HG03571 (cell line): ENCODE data around the gene FUT7.
A peak's percentile ranks its signal among the peaks of the same experiment; 100 is the strongest.

Experiments used
- ATAC-seq: cut with Tn5 transposase; IDR thresholded peaks from one replicate; pipeline ENCODE4 v1.9.1; 2021; ENCODE audit not compliant: unreplicated experiment

Gene FUT7

DNA sequence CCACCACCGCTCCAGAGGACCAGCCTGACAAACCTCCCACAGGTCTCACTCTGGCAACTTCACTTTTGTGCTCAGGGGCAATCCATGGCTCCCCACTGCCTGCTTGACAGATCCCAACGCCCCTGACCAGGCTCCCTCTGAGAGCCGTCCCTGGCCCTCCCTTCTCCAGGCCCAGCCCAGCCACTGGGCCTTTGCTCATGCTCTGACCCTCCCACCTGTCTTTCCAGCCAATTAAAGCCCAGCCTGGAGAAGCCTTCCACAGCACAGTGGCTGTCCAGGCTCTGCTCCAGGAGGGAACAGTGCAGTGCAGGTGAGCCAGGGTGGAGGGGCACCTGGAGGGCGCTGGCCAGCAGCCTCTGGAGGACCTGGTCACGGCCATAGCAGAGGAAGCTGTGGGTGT lies 18.7 kb upstream of the FUT7 start:
- ATAC-seq: no peak

DNA sequence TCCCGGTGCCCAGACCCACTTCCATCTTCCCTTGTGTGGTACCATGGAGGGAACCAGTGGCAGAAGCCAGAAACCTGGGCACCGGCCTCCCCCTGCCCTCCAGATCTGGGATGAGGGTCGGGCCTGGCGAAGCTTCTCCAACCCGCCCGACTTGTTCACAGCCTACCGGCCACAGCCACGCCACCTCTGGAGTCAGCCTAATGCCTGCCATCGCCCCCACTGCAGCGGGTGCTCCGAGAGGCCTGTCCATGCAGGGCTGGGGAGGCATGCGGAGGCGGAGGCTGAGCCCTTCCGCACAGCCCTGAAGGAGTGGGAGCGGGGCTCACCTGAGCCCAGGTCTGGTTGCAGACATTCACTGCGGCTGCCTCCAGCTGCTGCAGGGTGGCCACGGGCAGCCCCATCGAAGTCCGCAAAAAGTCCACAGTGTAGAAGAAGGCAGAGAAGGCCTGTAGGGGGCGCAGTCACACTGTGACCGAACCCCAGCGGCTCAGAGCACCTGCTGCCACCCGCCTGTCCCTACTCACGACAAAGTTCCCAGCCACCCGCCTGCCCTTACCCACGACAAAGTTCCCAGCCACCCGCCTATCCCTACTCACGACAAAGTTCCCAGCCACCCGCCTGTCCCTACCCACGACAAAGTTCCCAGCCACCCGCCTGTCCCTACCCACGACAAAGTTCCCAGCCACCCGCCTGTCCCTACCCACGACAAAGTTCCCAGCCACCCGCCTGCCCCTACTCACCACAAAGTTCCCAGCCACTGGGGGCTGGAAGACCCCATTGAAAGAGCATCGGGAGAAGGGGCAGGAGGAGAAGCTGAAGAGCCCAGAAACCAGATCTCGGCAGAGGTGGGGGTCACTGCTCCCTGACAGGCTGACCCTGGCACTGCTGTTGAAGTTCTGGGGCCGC lies 17.9 kb upstream of the FUT7 start:
- no peak for ATAC-seq

DNA sequence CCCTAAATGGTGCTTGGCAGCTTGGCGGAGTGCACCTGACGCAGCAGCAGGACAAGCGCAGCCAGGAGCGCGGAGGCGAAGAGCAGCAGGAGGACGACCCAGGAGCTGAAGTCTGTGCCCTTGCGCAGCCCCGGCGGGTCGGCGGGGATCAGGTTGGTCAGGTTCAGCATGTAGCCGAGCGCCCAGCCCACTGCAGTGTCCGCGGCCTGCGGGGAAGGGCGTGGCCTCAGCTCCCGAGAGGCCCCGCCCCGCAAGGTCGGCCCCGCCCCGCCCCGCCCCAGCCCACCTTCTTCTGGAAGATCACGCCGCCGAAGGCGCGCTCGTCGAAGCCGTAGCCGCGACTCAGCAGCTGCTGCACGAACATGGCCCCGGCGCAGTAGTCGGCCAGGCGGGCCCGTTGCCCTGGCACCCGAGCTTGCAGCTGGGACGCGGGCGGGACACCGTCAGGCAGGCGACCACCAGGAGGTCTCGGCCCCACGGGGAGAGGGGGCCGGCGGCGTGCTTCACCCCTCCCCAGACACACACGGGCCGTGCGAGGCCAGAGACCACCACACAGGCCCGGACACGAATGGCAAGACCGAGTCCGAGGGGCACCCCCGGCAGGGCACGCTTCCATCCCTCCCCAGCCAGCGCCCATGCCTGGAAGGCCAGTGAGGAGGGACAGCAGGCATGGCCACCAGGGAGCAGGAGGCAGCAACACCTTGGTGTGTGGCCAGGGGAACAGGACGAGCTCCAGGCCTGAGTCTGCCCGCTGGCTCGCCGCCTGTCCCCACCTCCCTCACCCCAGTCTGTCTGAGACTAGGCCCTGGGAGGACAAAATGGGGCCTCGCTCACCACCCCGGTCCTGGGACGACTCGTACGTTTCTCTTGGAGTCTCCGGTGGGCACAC lies 17.0 kb upstream of the FUT7 start:
- no peak for ATAC-seq

DNA sequence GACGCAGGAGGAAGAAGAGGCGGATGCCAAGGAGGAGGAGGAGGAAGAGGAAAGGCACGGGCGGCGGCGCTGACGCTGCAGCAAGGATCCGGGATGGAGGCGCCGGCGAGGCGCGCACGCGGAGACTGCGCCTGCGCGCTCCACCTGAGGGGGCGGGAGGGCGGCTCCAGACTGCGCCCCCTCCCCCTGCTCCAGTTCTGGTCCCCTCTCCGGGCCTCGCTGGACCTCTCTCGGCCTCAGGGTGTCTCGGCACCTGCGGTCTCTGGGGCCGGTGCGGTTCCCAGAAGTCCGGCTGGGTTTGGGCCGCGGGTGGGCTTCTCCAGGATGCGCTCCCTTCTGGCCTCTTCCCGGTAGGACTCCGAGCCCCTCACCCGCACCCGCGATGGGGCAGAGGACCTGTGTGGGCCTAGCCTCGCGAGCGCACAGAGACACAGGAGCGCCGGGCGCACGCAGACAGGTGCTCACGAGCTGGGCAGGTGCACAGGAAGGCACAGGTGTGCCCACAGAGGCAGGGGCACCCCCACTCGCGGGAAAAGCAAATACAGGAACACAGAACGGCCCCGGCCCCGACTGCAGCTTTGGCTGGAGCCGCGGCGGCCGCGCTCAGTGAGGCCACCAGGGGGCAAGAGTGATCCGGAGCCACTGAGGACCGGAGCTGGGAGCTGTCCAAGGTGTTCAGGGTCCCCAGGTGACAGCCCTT lies 14.3 kb upstream of the FUT7 start, which contains the start of gene NPDC1:
Gene NPDC1 (minus strand): TSS at position 90 of the 700 bp plus-strand sequence. CDS start 188 bp downstream, outside the sequence.
- no peak for ATAC-seq

DNA sequence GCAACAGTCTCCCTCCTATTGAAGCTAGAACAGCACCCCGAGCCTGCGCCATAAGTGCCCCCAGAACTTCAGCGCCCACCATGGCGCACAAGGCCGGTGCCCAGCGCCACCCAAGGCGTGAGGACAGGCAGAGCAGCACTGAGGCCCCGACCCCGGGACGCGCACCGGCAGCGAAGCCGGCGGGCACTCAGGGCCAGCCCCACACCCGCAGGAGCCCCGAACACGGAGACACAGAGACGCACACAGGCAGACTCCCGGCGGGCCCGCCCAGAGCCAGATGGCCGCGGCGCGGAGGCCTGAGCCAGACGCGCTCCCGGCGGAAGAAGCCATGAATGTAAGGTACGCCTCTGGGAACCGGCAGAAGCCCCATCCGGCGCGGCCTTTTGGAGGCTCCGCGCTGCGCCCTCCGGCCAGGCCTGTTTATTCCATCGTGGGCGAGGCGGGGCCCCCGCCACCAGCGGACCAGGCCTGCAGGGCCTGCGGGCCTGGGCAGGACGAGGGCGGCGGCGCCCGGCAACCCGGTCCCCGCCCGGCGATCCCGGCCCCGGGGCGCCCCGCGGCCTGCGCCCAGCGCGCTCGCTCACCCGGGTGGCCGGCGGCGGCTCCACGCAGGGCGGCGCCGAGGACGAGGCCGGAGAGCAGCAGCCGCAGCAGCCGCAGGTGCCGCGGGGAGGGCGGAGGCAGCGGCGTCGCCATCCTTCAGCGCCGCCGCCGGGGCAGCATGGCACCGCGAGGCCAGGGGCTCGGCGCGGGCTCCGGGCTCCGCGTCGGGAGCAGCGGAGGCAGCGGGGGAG lies 13.6 kb upstream of the FUT7 start:
- ATAC-seq: no peak

DNA sequence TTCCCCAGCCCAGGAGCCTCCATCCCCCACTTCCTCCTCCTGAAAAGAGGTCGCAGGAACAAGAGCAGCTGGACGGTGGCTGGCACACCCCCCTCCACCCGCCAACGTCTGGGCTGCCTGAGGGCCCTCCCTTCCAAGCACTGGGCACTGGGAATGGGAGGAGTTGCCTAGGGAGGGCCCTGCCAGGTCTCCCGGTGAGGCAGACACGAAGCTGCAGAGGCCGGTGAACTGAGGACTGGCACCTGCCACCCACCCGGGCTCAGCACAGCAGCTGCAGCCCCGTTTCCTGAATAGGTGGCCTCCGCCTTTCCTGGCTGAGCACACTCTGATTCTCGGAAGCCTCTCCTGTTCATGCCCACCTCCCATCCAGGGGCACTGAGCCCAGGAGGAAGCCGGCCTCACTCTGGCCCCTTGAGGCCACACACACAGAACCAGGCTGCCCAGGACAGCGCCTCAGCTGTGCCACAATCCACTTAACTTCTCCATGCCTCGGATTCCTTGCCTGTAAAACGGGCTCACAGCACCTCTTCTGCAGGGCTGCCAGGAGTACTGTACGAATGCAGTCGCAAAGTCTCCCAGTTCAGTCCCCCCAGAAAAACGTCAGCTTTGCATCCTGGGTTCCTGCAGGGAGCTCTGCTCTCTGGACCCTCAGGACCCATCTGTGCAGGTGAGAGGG lies 12.8 kb upstream of the FUT7 start:
- no peak for ATAC-seq

DNA sequence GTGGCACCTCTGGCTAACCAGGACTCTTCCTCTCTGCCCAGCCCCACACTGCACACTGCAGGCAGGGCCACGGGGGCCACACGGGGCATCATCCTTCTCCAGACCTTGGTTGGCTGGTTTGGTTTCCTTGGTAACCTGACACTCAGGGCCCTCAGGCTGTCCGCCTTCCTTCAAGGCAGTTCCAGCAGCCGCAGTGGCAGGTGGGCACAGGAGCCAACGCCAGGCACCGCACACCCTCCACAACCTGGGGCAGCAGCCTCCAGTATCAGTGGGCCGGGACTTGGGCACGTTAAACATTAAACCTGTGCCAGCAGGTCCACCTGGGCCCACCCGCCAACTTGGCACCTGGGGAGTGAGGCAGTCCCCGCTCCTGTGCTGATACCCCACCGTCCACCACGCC lies 12.1 kb upstream of the FUT7 start:
- ATAC-seq: no peak

DNA sequence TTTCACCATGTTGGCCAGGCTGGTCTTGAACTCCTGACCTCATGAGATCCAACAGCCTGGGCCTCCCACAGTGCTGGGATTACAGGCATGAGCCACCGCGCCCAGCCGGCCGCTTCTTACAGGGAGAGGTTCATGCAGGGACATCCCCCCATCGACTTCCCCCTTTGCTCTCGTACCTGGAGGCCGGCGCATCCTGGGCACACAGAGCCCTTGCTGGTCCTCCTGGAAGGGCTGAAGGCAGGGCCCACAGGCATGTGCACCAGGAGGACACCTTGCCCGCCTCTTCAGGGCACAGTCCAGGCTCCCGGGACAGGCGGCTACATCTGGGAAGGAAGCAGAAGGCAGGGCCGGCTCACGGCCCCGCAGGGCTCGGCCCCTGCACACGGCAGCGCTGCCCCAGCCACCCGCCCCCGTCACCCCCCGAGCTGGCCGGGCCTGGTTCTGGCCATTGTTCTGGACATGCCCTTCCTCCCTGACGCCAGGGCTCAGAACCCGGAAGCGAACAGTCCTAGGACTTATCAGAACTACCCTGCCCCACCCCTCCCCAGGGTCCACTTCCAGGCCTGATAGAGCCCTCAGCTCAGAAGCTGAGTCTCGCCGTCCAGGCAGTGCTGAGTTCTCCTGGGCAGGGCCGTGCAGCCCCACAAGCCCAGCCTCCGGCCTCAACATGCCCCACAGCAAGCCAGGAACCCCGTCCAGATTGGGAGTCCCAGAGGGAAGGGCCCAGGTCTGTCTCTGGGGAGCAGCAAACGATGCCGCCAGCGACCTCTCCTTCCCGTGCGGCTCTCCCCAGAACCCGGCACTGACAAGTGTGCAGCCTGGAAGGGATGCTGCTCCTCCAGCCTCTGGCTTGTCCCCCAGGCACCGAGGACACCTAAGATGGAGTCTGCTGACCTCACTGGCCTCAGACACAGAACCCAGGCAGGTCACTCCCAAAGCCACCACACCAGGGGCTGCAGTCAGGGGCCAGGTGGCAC lies 11.2 kb upstream of the FUT7 start:
- no peak for ATAC-seq

DNA sequence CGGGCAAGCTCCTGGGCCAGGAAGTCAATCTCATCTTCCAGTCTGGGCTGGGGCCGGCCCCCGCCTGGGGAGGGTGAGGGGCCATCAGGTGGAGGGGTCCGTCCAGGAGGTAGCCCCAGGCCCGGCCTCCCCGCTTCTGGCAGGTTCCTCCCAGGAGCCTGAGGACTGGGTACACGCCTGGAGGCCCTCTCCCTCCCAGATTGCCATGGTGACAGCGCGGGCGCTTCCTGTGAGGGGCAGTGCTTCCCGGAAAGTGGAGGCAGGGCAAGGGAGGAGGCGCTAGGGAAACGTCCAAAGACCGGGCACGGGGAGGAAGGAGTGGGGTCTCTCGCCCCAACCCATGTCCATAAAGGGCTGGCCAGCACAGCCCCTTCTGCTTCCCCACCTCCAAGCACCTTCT lies 9.2 kb upstream of the FUT7 start:
- ATAC-seq: no peak

DNA sequence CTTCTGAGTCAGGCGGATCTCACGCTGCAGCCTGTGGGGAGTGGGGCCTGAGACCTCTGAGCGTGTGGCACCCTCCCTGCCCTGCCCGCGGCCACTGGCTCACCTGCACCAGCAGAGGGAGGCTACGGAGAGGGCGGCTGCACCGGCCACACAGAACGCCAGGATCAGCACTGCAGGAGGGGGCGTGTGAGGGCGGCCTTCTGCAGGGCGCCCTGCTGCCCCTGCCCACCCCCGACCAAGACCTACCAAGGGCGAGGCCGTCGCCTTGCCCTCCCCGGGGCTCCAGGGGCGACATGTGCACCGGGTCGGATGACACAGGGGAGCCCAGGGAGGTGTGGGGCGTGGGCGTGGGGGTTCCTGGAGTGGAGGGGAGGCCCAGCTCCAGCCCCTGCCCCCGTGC lies 8.7 kb upstream of the FUT7 start:
- no peak for ATAC-seq

DNA sequence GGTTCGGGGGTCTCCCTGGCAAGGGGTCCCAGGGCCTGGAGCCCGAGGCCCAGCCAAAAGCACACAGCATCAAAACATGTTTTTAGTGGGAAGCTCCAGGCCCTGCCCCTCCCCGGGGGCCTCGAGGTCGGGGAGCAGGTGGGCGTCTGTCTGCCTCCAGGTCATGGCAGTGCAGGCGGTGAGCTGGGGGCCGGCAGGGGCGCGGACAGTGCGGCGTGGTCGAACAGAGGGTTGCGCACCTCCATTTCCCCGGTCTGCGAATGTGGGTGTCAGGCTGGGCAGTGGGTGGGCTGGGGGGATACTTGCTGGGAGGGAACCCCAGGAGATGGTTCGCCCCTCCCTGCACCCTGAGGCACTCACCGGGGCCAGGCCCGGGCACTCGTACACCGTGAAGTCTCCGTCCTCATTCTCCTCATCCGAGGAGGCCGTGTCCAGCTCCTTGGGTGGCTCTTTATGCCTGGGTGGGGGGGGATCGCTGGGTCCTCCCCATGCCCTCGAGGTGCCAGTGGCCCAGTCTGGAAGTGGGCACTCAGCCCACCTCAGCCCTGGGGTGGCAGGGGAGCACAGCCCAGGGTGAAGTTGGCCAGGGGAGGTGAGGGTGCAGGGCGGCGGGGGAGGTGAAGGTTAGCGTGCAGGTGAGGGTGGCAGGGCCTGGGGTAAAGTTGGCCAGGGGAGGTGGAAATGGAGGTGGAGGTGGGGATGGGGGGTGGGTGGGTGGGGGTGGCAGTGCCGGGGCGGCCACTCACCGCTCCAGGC lies 7.9 kb upstream of the FUT7 start:
- no peak for ATAC-seq

DNA sequence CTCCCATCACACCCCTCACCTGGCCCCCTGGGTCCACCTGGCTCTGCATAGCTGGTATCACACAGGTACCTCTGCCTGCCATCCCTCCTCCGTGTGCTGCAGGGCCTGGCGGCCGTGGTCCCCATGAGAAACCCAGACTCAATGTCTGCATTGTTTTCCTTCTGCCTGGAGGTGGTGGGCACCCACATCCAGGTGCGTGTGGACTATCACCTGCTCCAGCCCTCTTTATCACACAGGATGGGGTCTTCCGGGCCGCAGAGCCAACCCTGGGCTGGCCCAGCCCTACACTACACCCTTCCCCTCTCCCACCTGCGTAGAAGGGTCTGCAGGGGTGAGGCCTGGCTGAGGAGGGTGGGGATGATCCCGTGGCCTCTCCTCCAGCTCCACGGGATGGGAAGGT lies 7.0 kb upstream of the FUT7 start:
- no peak for ATAC-seq

DNA sequence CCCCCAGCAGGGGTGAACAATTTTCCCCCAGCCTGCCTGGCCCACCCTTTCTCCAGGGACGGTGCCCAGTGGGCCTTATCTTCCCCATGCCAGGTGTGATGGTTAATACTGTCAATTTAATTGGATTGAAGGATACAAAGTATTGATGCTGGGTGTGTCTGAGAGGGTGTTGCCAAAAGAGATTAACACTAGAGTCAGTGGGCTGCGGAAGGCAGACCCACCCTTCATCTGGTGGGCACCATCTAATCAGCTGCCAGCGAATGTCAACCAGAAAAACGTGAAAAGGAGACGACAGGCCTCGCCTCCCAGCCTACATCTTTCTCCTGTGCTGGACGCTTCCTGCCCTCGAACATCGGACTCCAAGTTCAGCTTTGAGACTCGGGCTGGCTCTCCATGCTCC lies 5.6 kb upstream of the FUT7 start:
- no peak for ATAC-seq

DNA sequence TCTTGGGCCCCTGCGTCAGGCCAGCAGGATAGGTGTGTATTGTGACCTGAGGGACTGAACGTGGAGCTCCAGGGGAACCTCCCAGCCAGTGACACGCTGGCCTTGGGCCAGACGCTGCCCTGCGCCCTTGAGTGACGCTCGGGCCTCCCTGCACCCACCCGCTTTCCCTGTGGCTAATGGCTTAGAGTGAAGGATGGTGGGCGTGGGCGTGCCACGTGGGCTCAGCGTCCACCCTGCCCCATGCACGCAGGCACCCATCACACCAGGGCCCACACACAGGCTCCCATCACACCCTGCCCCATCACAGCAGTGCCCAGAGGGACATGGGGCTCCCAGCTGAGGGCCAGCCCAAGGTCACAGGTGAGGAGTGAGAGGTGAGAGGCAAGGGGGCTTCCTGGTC lies 5.1 kb upstream of the FUT7 start:
- no peak for ATAC-seq

DNA sequence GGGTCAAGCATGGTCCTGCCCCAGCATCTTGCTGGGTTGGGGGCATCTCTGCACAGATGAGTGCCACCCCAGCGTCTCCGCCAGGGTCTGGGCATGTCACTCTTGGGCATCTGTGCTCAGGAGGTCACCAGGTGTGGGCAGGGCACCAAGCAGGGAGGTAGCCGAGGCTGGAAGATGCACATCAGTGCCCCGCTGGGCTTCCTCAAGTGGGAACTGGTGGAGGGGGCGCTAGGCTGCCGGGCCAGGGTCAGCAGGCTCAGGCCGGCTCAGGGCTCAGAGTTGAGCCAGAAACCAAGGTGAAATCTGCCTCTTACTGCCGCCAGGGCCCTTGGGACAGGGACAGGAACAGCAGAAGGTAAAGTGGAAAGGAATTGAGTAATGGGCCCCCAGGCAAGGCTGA lies 4.0 kb upstream of the FUT7 start:
- no peak for ATAC-seq

DNA sequence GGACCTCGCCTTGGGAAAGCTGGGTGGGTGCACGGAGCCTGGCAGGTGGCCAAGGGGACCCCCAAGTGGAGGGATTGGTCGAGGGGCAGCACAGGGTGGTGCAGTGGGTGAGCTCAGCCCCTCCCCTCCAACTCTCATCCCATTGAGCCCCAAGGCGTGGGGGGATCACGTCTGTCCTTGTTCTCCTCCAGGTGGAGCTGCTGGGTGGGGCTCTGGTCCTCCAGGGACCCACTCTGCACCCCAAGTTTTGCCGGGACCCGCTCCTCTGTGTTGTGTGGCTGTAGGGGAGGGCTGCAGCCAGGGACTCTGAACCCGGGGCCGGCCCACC lies 3.6 kb upstream of the FUT7 start:
- no peak for ATAC-seq

DNA sequence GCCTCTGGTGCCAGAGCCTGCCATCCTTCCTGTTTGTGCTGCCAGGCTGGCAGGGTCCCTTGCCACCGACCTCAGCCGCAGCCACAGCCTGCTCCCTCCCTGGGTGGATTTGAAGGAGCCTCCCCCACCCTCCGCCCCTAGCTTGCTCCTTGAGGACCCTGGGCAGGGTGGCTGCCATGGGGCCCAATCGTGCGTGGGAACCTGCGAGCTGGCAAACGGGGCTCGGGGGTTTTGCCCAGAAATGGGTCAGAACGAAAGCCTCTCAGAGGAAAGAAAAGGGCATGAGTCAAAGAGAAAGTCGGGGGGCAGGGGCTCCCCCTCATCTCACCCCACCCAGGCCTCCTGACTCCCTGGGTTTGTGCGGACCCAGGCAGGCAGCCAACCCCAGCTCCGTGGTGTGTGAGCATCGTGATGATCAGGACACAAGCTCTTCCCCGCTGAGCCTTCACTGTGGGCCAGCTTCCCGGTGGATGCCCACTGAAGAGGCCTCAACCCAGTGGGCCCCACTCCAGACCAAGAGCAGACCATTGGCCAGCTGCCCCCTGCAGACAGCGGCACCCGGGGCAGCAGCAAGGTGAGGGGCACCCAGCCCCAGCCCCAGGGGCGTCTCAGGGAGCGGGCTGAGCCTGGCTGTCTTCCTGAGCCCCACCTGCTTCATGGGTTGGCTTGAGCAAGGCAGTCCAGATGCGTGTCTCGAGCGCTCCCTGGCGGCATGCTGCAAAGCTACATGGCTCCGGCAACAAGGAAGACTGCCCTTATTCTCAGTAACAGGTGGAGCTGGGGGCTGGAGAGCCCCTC lies 3.0 kb upstream of the FUT7 start:
- ATAC-seq: peak; percentile 47
